OCI-LY1 (cell line): Measurements from ENCODE around the gene ABLIM1.

Experiments used
- H2AFZ ChIP-seq: fragments of 200-600 bp; sonication (generic), shearing (Covaris generic); 2 replicates; pipeline ENCODE4 v1.6.0; 2014; ENCODE audit warnings: antibody characterized with exemption, mild to moderate bottlenecking, low read length
- H3F3A ChIP-seq: fragments of 200-600 bp; sonication (generic), shearing (Covaris generic); 2 replicates; pipeline ENCODE4 v1.6.0; 2014; ENCODE audit warnings: mild to moderate bottlenecking, antibody characterized with exemption, low read length, moderate library complexity; ENCODE audit not compliant: insufficient read depth
- H3K27ac ChIP-seq: fragments of 200-600 bp; sonication (generic); 2 replicates; pipeline ENCODE4 v1.5.1; 2014; ENCODE audit warnings: low read length, mixed run types, mild to moderate bottlenecking, low read depth; ENCODE audit not compliant: poor library complexity, severe bottlenecking
- H3K27me3 ChIP-seq: fragments of 200-600 bp; sonication (generic); 2 replicates; pipeline ENCODE4 v1.6.0; 2014; ENCODE audit warnings: antibody characterized with exemption, mild to moderate bottlenecking, low read length, moderate library complexity; ENCODE audit not compliant: insufficient read depth
- H3K36me3 ChIP-seq: fragments of 200-600 bp; sonication (generic); 2 replicates; pipeline ENCODE4 v1.6.1; 2014; ENCODE audit warnings: mild to moderate bottlenecking, antibody characterized with exemption, low read length, moderate library complexity, mixed read lengths; ENCODE audit not compliant: insufficient read depth
- H3K4me1 ChIP-seq: fragments of 200-600 bp; sonication (generic); 2 replicates; pipeline ENCODE4 v1.5.1; 2014; ENCODE audit warnings: mild to moderate bottlenecking, low read length, moderate library complexity; ENCODE audit not compliant: insufficient read depth, severe bottlenecking
- H3K4me2 ChIP-seq: fragments of 200-600 bp; sonication (generic), shearing (Covaris generic); 2 replicates; pipeline ENCODE4 v1.6.1; 2014; ENCODE audit warnings: low read length
- H3K4me3 ChIP-seq: fragments of 200-600 bp; sonication (generic); 2 replicates; pipeline ENCODE4 v1.5.1; 2014; ENCODE audit warnings: low read length, low read depth, mild to moderate bottlenecking, mixed read lengths; ENCODE audit not compliant: poor library complexity, severe bottlenecking
- H3K79me2 ChIP-seq: fragments of 200-600 bp; shearing (Covaris generic); 2 replicates; pipeline ENCODE4 v1.6.1; 2016; ENCODE audit warnings: mixed run types, low read length, mixed read lengths; ENCODE audit not compliant: insufficient read depth
- H3K9ac ChIP-seq: fragments of 200-600 bp; sonication (generic), shearing (Covaris generic); 2 replicates; pipeline ENCODE4 v1.6.1; 2014; ENCODE audit warnings: mild to moderate bottlenecking, low read length, mixed read lengths
- H3K9me2 ChIP-seq: fragments of 200-600 bp; sonication (generic), shearing (Covaris generic); 2 replicates; pipeline ENCODE4 v1.6.1; 2014; ENCODE audit warnings: low read depth, mild to moderate bottlenecking, low read length, mixed read lengths
- H3K9me3 ChIP-seq: fragments of 200-600 bp; shearing (Covaris generic); 2 replicates; pipeline ENCODE4 v1.6.1; 2014; ENCODE audit warnings: low read length, mixed read lengths
- H4K20me1 ChIP-seq: fragments of 200-600 bp; sonication (generic), shearing (Covaris generic); 2 replicates; pipeline ENCODE4 v1.6.0; 2016; ENCODE audit warnings: mild to moderate bottlenecking, low read length; ENCODE audit not compliant: insufficient read depth
- EZH2 ChIP-seq: fragments of 200-600 bp; sonication (generic), shearing (Covaris generic); IDR thresholded peaks from 2 replicates; pipeline ENCODE4 v1.8.0; 2017; ENCODE audit warnings: borderline replicate concordance, mixed run types, mild to moderate bottlenecking, antibody characterized with exemption, low read length, moderate library complexity, mixed read lengths
- TF ChIP-seq, protein P1 (sequence below): fragments of 200-600 bp; sonication (generic), shearing (Covaris generic); IDR thresholded peaks from 2 replicates; pipeline ENCODE4 v1.5.1; 2017; ENCODE audit warnings: mild to moderate bottlenecking, antibody characterized with exemption, low read length, moderate library complexity, mixed read lengths

Gene ABLIM1

DNA sequence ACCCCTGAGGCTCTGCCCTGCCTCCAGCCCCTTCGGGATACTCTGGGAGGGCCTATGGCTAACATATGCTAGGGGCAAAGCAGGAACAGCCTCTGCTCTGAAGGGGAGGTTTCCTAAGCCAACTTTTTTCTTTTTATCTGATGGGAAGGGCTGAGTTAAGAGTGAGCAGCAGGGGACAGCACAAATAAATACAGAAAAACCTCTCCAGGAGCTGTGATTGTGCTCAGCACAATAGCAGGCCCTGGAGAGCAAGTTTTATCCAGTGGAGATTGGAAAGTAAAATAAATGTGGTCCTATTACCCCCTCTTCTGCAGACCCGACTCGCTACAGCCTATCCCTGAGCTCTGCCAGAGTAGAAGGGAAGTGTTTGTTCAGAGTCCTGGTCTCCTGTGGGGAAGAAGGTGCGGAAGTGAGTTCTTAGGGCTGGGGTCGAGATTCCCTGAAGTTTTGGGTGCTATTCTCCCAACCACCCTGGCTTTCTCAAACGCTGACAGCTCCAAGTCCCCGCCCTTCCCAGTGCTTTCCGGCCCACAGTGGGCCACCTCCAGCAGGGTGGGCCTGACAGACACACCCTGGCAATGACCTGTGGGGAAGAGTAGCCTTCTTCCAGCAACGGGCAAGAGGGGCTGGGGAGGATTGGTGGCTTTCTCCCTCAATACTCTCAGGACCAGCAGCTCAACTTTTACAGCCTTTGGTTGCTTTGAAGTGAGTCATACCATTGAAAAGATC is 230.8 kb downstream of the ABLIM1 start:
- no peaks in the 10 kb centered on the region for H3K9me2 ChIP-seq
- no peaks in the 10 kb centered on the region for H3F3A ChIP-seq
- no peak overlapping the region for H2AFZ ChIP-seq
- H3K36me3 ChIP-seq = peaks cover under 1% of the 10 kb centered on the region; the same call in 1 of the 2 replicates
- H3K79me2 ChIP-seq = no peaks in the 10 kb centered on the region
- H3K27me3 ChIP-seq = no peaks in the 10 kb centered on the region
- TF ChIP-seq, protein P1, sequence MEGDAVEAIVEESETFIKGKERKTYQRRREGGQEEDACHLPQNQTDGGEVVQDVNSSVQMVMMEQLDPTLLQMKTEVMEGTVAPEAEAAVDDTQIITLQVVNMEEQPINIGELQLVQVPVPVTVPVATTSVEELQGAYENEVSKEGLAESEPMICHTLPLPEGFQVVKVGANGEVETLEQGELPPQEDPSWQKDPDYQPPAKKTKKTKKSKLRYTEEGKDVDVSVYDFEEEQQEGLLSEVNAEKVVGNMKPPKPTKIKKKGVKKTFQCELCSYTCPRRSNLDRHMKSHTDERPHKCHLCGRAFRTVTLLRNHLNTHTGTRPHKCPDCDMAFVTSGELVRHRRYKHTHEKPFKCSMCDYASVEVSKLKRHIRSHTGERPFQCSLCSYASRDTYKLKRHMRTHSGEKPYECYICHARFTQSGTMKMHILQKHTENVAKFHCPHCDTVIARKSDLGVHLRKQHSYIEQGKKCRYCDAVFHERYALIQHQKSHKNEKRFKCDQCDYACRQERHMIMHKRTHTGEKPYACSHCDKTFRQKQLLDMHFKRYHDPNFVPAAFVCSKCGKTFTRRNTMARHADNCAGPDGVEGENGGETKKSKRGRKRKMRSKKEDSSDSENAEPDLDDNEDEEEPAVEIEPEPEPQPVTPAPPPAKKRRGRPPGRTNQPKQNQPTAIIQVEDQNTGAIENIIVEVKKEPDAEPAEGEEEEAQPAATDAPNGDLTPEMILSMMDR = no peak
- no peak for TF ChIP-seq EZH2
- no peaks in the 10 kb centered on the region for H3K9me3 ChIP-seq
- no peaks in the 10 kb centered on the region for H4K20me1 ChIP-seq
- no peak overlapping the region for H3K27ac ChIP-seq
- H3K4me2 ChIP-seq = no peak overlapping the region
- H3K4me1 ChIP-seq = no peaks in the 10 kb centered on the region
- H3K4me3 ChIP-seq = no peak overlapping the region
- H3K9ac ChIP-seq = no peak overlapping the region

- Histone ChIP-seq H3K9me2 (no peaks in the 10 kb centered on the region), H3K27me3 (no peaks in the 10 kb centered on the region), H3K79me2 (no peaks in the 10 kb centered on the region)
Measured at GRCh38 chr10:114426476-114426875, 231.6 kb downstream of the ABLIM1 start.

GRCh38 chr10:114420811-114421485 is 237.1 kb downstream of the ABLIM1 start:
- H3K4me2 ChIP-seq = no peak overlapping the region
- H3K4me1 ChIP-seq = no peaks in the 10 kb centered on the region
- H4K20me1 ChIP-seq = no peaks in the 10 kb centered on the region
- H3K79me2 ChIP-seq = no peaks in the 10 kb centered on the region
- TF ChIP-seq EZH2 = no peak
- TF ChIP-seq, protein P1 = no peak
- H3K9me2 ChIP-seq = no peaks in the 10 kb centered on the region
- no peak overlapping the region for H3K9ac ChIP-seq
- H3K9me3 ChIP-seq = no peaks in the 10 kb centered on the region
- H3K27ac ChIP-seq = no peak overlapping the region
- H2AFZ ChIP-seq = no peak overlapping the region
- H3K27me3 ChIP-seq = no peaks in the 10 kb centered on the region
- H3K36me3 ChIP-seq = no peaks in the 10 kb centered on the region
- no peak overlapping the region for H3K4me3 ChIP-seq
- H3F3A ChIP-seq = no peaks in the 10 kb centered on the region

More at GRCh38 chr10:114426476-114426875, 231.6 kb downstream of the ABLIM1 start:
- TF ChIP-seq, protein P1 = no peak
- TF ChIP-seq EZH2 = no peak
- no peak overlapping the region for H3K27ac ChIP-seq
- no peaks in the 10 kb centered on the region for H4K20me1 ChIP-seq
- H3F3A ChIP-seq = no peaks in the 10 kb centered on the region
- no peak overlapping the region for H3K4me3 ChIP-seq
- no peak overlapping the region for H3K9ac ChIP-seq
- H3K9me3 ChIP-seq = no peaks in the 10 kb centered on the region
- H3K4me1 ChIP-seq = no peaks in the 10 kb centered on the region
- H3K4me2 ChIP-seq = no peak overlapping the region
- H2AFZ ChIP-seq = no peak overlapping the region
- H3K36me3 ChIP-seq = no peaks in the 10 kb centered on the region
